GM18907 (cell line): ENCODE results near the gene TEX36.
A peak's percentile ranks its signal among the peaks of the same experiment; 100 is the strongest.
"Not testable (repeated sequence)": the region's sequence is repeated elsewhere in the genome, so short reads cannot be mapped to it uniquely, and the experiment has no call there.

Experiments
- ATAC-seq: cut with Tn5 transposase; IDR thresholded peaks from one replicate; pipeline ENCODE4 v1.9.1; 2021; ENCODE audit warnings: mild to moderate bottlenecking, moderate library complexity; ENCODE audit not compliant: unreplicated experiment

The TEX36 gene

GRCh38 chr10:125683063-125683462, at the start of gene TEX36:
TEX36 (minus strand) TSS chr10:125683163; CDS start chr10:125682989, 174 bp downstream.
- no peak for ATAC-seq

- no peak for ATAC-seq
These were observed 44.5 kb upstream of the TEX36 start for GRCh38 chr10:125727436-125727835.

GRCh38 chr10:125726914-125727313, 44.0 kb upstream of the TEX36 start:
- ATAC-seq = no peak

- ATAC-seq = no peak
These were observed 39.8 kb upstream of the TEX36 start for GRCh38 chr10:125722811-125723210.

GRCh38 chr10:125721035-125721434, 38.1 kb upstream of the TEX36 start:
- ATAC-seq = peak; percentile 49

DNA sequence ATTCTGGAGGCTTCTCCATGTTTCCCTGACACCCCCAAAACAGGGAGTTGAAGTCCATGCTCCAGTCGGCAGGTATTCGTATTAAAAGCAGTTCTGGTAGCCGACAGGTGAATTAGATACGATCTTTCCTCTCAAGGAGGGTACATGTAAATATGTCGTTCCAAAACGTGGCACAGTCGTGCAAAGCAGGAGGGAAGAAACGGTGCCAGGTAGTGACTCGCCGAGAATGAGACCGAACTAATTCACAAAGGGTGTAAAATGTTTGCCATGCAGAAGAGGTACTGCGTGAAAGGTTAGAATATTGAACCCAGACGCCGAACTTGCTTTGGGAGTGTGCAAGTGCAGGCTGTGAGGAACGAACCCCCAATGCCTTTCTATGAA, 37.0 kb upstream of the TEX36 start:
- ATAC-seq = no peak

DNA sequence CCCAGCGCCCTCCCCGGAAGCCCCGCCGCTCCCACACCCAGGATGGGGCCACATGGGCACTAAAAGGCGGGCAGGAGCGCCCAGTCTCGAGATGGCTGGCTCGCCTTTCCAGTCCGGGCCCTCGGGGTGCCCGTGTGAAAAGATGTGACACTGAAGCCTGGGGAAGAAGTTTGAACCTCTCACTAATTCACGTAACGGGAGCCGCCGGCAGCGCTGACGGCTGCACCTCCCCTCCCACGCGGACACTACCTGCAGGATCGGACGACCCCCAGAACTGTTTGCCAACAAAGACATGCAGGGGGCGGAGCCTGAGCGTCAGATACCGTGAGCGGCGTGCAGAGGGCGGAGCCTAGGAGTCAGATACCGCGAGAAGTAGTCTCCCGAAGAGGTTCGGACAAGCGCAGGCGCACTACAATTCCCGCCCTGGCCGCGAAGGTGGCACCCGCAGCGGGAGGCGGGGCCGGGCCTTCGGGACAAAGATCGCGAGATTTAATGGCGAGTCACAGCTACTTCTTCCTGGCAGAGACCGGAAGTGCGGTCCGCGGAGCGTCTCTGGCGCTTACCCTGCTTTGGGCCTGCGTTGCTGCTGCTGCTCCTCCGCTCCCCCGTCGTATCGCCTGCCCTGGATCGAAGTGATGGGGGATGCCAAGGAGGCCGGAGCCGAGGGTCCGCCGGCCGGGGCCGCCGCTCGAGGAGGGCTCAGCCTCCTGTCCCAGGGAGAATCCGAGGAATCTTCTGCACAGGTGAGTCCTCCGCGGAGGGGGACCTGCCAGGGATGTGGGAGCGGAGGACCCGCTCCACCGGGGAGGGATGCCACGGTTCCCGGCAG, 36.4 kb upstream of the TEX36 start, which contains the start of gene EDRF1:
EDRF1 (plus strand) TSS at position 537 of the 829 bp plus-strand sequence; CDS start at position 636, 99 bp downstream.
- peak; percentile 92 for ATAC-seq

GRCh38 chr10:125714728-125715127, 31.8 kb upstream of the TEX36 start:
- not testable (repeated sequence) for ATAC-seq

- no peak for ATAC-seq
These were observed 28.3 kb upstream of the TEX36 start for GRCh38 chr10:125711110-125711750.

DNA sequence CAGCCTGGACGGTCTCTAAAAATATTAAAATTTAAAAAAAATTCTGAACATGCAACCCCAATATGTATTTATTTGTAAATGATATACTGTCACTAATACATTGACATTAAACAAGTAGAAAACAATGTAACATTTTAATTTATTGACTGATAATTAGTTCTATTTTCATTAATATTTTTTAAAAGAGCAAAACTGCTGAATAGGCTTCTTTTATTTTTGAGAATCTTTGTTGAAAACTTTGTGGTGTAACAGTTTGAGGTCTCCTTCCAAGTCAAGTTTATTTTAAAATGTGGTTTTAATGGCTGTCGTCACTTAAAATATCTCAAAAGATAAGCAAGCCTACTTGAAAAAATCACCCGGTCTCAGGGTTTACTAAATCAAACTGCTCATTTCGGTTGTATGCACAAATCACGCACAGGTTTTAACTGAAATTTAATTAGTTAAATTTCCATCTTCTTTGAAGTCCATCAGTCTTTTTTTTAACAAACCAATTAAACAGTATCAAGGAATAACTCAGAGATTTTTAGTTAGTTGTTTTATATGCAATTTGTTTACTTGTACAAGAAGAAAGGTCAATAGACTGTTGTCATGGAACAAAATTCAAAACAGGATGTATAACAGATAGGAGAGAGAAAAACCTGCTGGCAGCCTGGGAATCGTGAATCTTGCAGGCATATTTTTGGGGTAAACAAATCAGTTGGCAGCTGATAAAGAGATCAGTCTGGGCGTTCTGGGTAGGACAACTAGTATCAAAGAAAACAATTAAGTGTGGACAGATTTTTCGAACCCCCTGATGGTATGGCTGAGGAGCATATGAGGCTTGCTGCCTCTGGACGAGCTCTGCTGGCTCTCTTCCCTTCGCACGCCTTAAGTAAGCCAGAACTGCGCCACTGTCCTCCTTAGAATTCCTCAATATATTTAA, 26.9 kb upstream of the TEX36 start:
- no peak for ATAC-seq

- peak; percentile 66 for ATAC-seq
These were observed 26.1 kb upstream of the TEX36 start for GRCh38 chr10:125708971-125709503.

- ATAC-seq = peak; percentile 75
These were observed 24.8 kb upstream of the TEX36 start for GRCh38 chr10:125707541-125708468.

- ATAC-seq = no peak
These were observed 17.5 kb upstream of the TEX36 start for GRCh38 chr10:125700355-125700911.

GRCh38 chr10:125699562-125700143, 16.7 kb upstream of the TEX36 start:
- no peak for ATAC-seq

DNA sequence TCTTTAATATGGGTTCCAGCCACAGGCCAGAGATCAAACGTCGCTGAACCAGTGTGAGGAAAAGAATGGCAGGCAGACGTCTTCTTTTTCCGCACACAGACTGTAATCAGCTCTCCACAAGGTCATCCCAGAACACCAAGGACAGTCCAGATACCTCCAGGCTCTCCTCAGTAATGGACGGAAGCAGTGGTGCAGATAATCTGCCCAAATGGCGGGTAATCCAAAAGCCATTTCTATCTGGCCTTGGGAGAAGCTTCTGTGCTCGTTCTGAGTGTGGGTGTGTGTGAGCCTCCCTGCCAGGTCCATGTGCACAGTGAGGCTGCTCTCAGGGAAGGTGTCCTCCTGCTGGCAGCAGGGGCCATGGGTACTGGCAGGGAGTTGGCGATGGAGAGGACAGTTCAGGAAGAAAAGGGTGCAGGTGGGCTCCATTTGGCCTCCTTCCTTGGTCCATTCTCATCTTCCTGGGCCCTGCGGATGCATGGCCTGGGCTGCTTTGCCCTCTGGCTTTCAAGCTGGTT, 15.6 kb upstream of the TEX36 start:
- no peak for ATAC-seq

DNA sequence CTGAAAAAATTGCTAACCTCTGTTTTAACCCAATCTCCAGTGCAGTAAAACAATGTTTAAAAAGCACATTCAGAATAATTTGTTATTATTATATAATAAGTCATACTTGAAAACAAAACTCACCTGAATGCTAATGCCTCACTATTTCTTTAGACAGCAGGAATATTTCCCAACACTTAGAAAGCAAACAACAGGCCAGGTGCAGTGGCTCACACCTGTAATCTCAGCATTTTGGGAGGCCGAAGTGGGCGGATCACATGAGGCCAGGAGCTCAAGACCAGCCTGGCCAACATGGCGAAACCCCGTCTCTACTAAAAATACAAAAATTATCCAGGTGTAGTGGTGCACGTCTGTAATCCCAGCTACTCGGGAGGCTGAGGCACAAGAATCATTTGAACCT, 13.9 kb upstream of the TEX36 start:
- ATAC-seq = not testable (repeated sequence)

DNA sequence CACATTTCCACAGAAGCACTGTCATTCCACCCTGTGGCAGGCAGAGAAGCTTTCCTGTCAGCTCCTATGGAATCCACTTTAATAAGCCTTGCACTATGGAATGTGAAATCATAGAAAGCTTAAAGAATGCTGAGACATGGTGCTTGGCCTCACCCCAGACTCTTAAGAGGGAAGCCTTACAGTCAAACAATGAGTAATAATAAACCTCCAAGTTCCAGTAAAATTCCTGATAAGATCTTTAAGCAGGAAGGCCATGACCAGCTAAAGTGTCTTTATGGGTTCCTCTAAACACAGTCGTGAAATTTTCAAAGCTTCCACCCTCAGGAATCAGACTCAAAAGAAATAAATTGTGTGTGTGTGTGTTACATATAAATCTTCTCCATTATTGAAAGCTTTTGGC, 11.9 kb upstream of the TEX36 start:
- no peak for ATAC-seq

GRCh38 chr10:125693524-125693847, 10.5 kb upstream of the TEX36 start:
- ATAC-seq = no peak
